Gastrocnemius medialis (tissue), 4 donors: ENCODE data around the gene CADM2.

Source experiments
- POLR2A ChIP-seq, 2 donors: fragments of 450-650 bp; IDR thresholded peaks; one replicate each; pipeline ENCODE4 v1.6.1; 2017; ENCODE audit warnings: antibody characterized with exemption in 2 of 2, mild to moderate bottlenecking in 2 of 2, moderate library complexity in 2 of 2
- TF ChIP-seq, protein P1 (sequence below), 5 experiments: fragments of 450-650 bp in 3 of 5; fragments of 200-600 bp in 2 of 5; sonication (generic) in 2 of 5; IDR thresholded peaks in 4 of 5; conservative IDR thresholded peaks in 1 of 5; 1 replicate in 4 of 5; 2 replicates in 1 of 5; pipeline ENCODE4 v1.5.1; 2016 to 2019; ENCODE audit warnings: antibody characterized with exemption in 5 of 5, mild to moderate bottlenecking in 3 of 5, moderate library complexity in 3 of 5

DNA sequence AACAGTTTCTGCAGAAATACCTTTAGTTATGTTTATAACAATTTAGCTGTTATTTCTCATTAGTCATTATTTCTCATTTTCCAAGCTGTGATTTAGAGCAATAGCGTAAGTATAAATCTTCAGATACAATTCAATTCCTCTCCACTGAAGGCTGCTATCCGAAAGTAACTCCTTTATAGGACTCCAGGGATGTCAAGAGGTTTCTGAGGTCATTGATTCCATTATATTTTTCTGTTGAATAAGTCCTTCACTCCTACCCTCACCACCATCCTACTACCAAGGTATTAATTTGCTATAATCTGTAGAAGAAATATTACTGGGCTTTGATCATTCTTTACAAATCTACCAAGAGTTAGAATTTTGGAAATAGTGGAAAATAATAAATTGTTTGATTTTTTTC lies 285.7 kb downstream of the CADM2 start:
- TF ChIP-seq, protein P1, sequence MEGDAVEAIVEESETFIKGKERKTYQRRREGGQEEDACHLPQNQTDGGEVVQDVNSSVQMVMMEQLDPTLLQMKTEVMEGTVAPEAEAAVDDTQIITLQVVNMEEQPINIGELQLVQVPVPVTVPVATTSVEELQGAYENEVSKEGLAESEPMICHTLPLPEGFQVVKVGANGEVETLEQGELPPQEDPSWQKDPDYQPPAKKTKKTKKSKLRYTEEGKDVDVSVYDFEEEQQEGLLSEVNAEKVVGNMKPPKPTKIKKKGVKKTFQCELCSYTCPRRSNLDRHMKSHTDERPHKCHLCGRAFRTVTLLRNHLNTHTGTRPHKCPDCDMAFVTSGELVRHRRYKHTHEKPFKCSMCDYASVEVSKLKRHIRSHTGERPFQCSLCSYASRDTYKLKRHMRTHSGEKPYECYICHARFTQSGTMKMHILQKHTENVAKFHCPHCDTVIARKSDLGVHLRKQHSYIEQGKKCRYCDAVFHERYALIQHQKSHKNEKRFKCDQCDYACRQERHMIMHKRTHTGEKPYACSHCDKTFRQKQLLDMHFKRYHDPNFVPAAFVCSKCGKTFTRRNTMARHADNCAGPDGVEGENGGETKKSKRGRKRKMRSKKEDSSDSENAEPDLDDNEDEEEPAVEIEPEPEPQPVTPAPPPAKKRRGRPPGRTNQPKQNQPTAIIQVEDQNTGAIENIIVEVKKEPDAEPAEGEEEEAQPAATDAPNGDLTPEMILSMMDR (IDR thresholded peaks at IDR 0.05 in 4 of 5, conservative IDR thresholded peaks at IDR 0.05 in 1 of 5): no peak
- no peak for TF ChIP-seq POLR2A (IDR thresholded peaks at IDR 0.05)
